GM19328 (cell line): ENCODE results near the gene C10orf105.

ENCODE experiments used
- ATAC-seq: cut with Tn5 transposase; IDR thresholded peaks from one replicate; pipeline ENCODE4 v1.9.1; 2021; ENCODE audit warnings: mild to moderate bottlenecking, moderate library complexity; ENCODE audit not compliant: unreplicated experiment

C10orf105 gene, protein sequence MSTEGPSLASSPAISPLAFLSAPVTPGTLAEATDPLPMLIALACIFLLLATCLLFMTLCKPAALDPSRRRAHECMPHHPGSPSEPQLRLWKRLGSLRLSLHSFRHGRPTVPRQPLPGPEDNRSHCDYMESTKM

DNA sequence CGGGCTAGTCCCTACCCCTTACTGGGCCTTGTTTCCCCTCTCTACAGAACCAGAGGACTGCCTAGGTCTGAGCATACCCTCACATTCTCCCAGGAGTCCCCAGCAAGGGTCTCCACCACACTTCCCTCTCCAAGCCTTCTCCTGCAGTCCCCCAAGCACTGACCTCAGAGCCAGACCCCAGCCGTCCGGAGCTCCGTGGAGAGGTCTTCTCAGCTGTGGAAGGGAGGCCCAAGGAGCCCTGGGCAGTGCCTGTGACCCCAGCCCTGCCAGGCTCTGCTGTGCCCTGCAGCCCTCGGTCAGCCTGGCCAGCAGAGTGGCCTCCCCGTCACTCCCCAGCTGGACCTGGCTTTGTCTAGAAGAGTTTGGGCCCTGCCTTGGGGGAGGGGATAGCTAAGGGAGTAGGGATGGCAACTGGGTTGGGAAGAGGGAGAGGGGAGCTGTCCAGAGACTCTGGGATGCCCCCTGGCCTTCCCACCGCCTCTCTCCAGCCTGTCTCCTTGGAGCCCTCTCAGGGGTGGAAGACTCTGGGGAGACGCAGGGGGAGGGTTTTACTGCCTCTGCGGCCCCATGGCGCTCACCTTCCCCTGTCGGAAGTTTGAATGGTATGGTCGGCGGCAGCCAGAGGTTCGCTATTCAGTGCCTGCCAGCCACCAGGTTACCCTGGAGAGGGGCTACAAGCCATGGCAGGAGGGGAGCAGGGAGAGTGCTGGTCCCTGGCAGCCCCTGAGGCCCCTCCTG, at the start of gene C10orf105:
Gene C10orf105 (minus strand): TSS at position 315 of the 738 bp plus-strand sequence. CDS start 3,441 bp downstream, outside the sequence.
- no peak for ATAC-seq

DNA sequence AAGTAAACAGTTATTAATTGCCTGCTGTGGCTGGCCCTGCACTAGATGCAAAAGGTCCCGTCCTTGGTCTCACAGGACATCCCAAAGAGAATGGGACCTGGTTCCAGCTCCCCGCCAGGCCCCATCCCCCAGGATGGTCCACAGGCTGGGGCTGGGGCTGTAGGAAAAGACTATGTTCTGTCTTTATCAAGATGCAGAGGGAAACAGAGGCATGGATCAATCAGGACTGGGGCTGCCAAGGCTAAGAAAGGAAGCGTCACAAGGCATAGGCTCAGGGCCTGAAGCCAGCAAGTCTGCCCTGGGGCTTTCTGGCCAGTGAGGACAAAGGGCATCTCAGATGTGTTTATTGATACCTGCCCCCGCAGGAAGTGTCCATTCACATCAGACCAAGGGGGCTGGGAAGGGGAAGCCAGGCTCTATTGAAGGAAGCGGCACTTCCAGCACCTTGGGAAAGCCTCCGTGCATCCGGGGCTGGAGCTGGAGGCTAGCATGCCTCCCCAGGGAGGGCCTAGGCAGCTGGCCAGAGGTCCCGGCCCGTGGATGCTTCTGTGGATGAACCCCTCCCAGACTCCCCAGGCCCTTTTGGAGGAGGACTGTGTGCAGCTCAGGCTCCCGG, 48.0 kb upstream of the C10orf105 start:
- ATAC-seq: no peak

DNA sequence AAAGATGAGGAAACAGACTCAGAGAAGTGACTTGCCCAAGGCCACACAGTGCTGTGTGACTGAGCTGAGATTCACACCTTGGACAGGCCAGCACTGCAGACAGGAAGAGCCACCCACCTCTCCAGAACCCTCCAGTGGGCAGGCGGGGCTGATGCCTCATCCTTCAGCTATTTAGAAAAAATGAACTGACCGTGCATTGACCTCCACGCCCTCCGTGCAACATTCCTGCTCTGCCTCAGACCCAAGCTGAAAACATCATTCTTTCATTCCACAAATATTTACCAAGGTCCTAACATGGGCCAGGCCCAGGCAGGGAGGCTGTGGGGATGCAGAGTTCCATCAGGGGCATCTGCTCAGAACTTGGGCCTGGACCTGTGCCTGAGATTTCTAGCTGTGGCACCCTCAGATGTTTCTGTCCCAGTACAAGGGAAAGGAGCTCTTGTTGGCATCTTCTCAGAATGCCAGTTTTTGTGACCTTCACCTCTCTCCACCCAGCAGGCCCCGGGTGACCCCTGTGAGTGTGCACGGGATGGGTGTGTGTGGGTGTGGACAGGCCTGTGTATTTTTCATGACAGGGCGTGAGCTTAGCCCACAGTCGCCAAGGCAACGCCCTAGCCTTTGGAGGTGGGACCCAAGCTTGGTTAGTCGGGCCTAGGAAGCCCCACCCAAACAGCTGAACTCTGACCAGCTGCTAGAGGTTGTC, 47.3 kb upstream of the C10orf105 start:
- ATAC-seq: no peak

DNA sequence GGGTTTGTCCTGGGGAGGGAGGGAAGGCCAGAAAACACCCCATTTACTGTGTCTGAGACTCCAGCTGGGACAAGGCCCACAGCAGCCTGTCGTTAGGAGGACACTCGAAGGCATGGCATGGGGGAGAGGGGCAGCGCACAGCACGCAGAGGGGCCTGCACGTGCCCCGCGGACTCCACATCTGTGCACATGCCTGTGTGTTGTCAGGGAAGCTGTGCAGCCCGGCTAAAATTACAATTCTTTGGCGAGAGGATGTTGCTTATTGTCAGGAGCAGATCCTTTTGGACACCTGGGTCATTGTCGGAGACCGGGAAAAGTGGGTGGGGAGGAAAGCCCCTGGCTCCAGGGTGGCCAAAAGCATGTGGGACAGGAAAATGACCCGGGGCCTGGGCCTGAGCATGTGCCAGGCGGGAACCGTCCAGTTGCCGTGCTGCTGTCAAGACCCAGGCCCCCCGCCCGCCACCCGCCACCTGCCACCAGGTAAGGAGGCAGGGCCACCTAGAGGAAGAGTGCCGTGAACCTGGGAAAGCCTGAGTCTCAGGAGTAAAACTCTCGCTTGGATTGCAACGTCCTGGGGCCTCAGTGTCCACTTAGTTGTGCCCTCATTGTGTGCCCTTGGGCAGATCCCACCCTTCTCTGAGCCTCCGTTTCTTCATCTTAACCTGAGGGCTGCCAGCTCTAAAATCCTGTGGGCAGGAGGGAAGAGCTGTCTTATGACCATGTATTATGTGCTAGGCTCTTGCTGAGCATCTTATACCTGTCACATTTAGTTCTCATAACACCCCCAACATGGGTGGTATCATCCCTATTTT, 46.5 kb upstream of the C10orf105 start:
- no peak for ATAC-seq

DNA sequence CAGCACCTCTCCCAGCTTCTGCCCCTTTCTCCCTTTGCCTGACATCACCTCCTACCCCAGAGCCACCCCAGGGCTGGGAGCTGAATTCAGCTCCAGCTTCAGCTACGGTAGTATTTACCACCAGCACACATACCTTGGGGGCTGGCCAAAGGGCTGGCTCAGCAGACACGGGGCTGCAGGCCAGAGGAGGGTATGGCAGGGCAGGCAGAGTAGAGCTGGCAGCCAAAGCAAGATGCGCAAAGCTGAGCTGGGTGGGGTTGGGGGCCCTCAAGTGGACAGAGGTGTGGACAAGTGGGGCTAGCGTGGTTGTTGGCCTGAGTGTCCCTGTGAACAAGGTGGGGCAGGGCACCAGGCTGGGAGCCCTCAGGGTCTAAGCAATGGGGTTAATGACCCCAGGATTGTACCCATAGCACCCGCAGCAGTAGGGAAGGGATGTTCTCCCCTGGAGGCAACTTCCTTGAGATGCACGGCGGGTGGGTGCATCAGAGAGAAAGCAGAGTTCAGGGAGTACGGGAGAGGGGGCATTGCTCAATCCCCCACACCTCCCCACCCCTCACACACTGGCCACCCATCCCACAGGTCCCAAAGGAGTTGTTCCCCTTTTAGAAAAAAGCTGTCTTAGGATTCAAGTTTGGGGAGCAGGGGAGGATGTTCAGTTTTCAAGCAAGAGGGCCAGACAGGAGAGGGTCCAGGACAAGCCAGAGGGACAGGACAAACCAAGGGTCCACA, 45.8 kb upstream of the C10orf105 start:
- no peak for ATAC-seq

DNA sequence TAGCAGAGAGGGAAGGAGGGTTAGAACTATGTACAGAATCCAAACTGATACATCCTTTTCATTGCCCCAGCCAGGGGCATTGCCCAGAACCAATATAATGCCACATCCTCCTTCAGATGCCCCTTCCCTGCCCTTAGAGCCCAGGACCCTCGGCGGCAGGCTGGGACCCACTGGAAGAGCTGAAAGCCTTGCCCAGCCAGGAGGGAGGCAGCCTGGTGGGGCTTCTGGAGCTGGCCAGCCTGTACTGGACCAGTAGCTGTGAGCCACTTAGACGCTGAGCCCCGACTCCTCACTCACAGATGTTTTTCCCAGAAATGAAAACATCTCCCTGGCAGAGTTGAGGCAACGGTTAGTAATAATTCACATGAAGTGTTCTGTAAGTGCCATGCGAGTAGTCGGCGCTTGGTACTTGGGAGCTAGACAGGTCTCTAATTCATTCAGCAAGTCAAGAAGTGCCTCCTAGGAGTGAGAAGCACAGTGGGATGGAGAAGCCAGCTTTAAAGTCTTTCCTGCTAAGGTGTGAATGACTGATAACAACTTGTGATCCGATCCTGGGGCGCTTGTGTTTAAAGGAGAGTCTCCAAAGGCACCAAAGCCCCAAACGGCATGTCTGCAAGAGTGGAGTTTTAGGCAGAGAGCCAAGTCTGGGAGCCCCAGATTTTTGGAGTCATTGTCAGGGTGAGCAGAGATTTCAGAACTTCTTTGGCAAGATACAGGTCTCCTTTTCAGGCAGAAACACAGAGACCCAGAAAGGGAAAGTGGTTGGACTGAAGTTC, 44.0 kb upstream of the C10orf105 start:
- no peak for ATAC-seq

DNA sequence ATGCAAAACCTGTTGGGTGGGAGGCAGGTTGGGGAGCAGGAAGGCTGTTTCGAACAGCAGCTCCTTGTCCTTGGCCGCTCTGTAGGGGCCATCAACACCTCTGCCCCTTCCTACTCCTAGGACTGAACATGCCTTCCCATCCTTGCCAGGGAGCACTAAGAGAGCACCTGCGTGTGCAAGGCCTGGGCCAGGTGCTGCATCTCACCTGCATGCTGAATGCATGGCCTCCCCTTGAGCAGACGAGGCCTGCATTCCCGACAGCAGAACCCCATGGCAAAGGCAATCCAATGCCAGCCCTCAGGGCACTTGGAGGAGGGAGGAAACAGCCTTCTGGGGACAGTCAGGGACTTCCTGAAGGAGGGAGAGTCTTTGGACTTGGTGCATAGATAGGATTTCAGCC, 42.7 kb upstream of the C10orf105 start:
- no peak for ATAC-seq

DNA sequence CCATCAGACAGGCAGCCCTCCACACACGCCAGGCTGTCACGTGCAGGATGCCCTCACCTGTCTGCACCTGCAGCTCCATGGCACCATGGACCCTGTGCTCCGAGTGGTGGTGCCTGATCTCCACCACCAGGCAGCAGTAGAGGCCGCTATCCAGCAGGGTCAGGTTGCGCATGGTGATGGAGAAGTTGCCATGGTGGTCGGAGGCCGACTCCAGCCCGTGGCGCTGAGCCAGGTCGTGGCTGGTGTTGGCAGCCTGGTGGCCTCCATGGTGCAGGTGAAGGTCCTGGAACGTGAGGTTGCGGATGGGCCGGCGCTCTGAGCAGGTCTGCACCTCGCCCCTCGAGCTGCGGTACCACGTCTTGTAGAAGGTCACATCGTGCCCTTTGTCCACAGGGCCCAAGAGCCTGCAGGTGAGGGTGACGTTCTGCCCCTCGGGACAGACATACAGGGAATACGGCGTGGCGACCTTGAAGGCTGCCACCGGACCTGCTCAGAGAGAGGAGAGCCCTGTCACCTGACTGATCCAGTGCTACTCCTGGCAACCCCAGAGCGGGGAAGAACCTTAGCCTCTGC, 42.0 kb upstream of the C10orf105 start:
- ATAC-seq: no peak

DNA sequence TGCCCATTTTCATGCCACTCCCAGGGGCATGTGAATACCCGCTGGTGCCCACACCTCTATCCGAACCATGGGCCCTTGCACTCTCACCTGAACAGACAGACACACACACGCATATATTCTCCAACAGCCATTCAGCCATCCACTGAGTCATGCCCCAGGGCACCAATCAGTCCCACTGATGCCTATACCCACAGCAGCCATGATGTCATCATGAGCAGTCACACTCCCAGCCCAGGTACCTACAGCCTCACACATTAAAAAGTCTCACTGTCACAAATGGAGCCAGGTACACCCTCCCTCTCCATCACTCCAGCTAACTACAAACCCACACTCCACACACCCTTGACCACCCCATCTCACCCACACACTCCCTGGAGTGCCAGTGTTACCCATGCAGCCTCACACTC, 41.5 kb upstream of the C10orf105 start:
- no peak for ATAC-seq

DNA sequence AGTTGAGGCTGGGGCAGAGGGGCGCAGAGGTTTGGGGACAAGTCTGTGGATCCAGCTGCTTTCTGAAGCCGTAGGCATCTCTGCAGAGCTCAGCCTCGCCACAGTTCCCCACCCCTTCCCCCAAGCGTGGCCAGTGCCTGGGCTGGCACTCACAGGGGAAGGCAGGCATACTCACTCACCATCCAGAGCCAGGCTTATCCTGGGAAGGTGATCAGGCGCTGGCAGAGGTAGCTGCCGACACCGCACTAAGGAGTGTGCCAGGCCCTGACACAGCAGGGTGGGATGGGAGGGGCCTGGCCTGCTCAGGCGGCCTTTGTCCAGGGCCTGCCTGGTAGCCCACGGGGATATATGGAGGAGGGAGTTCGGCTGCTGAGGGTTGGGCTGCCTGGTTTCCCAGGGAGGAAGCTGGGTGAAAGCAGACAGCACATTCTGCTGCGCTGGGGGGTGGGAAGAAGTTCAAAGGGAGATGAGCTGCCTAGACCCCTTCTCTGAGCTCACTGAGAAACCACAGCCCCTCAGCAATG, 37.9 kb upstream of the C10orf105 start:
- ATAC-seq: no peak

DNA sequence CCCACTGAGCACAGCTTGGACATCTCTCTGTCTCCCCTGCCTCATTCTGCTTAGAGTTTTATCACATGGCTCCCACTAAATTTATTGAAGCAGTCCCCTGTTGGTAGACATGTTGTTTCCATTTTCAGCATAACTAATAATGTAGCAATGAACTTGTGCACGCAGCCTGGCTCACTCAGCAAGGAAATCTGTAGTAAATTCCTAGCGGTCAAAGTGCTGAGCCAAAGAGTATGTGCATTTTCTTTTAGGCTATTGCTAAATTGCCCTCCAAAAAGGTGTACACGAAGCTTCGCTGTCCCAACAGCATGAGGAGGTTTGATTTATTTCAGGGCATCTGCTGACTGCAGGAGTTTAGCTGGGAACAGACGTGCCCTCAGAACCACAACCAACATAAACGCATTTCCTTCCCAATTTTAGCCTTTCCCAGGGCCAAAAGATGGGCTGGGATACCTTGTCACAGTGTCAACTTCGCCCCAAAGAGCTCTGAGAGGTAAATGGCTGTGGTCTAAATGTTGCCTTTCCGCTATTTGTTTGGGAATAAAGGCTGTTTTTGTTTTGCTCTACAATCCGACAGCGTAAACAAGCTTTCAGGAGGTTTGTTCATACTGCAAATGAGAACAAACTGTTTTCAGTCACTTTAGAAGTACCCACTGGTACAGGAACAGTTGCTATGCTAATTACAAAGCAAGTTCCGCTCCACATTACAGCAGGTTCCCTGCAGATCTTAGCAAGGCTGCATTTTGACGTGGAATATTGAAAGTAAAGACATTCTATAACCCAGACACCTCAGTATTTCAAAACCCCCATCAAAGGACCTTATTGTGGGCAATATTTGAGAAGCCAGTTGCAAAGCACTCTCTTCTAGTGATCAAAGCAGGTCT, 37.0 kb upstream of the C10orf105 start:
- ATAC-seq: no peak

DNA sequence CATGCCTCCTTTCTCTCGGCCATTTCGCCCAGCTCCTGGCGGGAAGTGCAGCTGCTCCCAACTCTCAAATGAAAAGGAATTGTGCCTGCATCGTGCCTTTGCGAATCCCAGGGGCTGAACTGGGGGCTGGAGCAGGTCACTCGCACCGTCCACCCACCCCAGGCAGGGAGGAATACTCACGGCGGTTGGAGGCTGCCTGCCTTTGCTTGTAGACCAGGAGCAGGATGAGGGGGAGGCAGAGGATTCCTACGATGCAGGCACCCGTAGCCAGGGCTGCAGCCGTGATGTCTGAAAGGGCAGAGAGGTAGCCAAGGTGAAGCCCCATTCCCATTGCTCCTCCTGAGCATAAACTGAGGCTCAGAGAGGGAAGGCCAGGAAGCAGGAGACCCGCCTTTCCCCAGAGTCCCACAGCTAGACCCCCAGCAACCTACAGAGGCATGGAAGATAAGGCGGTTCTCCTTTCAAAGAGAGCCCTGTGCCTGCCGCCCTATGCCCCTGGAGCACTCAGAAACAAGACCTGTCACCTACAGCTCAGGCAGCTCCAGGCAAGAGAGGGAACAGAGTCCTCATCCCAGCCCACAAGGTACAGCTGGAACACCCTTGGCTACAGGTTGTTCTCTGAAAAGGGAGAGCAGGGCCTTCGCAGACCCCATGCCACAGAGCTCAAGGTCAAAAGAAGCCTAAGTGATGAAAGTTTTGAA, 35.8 kb upstream of the C10orf105 start:
- no peak for ATAC-seq

DNA sequence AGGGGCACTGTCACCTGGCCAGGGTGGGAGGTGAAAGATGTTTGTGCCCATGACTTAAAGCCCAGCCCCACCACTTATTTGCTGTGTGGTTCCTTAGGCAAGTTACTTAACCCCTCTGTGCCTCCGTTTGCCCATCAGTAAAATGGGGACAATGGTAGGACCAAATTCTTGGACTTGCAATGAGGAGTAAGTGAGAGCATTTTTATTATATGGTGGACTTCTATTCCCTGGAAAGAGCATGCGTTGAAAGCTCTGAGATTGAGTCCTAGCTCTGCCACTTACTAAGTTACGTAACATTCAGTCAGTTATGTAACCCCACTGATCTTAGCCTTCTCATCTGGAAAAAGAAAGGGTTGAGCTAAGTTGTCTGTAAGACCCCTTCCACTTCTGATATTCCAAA, 35.0 kb upstream of the C10orf105 start:
- no peak for ATAC-seq

DNA sequence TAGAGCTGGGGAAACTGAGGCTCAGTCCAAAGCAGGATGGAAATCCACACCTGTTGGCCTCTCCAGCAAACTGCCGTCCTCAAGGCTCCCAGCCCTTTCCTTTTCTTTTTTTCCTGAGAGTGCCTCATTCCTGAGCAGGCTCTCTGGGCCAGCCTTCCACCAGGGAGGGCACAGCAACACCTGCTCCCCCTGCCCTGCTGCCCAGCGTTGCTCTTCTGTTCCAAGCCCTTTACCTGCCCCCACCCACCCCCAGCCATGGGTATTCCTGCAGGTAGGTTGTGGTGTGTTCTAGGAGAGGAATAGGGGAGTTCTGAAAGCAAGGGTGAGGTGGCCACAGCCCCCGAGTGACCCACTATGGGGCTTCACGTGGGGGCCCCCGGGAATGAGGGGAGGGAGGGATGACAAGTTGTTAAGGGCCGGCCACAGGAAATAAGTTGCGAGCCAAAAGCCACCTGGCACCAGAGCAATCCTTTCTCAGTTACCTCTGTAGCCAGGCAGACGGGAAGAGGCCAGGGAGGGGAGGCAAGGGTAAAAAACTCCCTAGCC, 34.5 kb upstream of the C10orf105 start:
- ATAC-seq: no peak

DNA sequence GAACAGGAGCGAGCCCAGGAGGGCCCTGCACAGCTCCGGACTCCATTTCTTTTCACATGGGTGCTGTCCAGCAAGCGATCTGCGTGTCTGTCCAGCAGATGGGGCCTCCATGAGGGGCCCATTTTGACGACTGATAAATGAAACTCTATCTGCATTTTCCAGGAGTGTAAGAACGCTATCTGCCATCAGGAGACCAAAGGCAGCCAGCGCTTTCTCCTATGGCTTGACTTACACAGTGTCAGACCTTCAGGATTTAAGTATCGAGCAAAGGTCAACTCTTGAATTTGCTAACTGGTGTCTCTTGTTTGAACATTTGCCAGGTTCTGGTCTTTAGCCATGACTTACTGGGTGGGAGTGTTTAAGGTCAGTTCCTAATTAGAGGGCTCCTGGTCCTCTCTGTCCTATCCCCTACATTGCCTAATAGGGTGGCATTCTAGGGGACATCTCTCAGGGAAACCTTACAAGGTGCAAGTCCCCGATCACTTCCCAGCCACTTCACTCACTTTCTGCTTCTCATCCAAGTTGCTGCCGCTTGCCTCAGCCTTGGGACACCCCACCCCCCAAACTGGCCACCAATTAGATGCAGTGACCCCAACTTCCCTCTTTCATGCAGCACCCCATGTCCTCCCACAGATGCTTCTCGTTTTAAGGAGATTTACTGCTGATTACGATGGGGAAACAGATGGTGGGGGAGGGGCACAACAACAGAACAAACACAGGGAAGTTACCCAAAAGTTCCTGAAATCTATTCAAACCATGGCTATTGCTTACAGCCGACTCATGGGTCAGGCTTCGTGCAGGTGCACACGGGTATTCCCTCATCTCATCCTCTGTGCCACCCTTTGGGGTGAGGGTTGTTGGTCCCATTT, 33.7 kb upstream of the C10orf105 start:
- no peak for ATAC-seq
